ENCODE data around the gene TMEM80.
"Not testable (repeated sequence)": the region's sequence is repeated elsewhere in the genome, so short reads cannot be mapped to it uniquely, and the experiment has no call there.

TMEM80 gene

GRCh38 chr11:679271-680207 lies 16.1 kb upstream of the TMEM80 start:
- FAIRE-seq: no peak

DNA sequence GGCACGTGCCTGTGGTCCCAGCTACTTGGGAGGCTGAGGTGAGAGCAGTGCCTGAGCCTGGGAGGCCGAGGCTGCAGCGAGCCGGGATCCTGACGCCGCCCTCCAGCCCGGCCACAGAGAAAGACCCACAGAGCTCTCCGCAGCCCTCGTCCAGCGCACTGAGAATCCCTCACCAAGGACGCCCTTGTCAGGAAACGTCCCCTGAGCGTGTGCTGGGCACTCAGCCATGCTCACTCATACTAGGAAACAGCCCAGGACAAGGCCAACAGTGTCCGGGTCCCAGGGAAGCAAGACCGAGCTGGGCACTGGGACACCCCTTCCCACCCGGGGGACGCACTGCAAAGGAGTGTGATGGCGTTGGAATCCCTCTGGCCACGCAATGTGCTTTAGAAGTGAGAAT lies 15.1 kb upstream of the TMEM80 start:
- FAIRE-seq (no peak), DNase-seq (ENCODE audit: insufficient read length, low spot score) (no peak)

More at GRCh38 chr11:679271-680207, 16.1 kb upstream of the TMEM80 start:
- DNase-seq (ENCODE audit: insufficient read length, low spot score): no peak

DNA sequence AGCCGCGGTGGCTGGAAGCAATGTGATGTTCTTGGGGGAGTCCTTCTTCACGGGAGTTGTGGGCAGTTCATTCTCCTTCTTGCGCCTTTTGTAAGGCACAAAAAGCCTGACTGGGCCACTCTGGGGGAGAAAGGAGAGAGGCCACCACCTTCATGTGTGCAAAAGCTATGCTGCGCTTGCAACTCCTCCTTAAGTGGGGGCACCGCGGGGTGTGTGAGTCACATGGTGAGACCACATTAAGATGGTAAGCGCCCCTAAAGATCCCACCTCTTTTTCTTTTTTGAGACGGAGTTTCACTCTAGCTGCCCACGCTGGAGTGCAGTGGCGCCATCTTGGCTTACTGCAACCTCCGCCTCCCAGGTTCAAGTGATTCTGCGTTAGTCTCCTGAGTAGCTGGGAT lies 14.6 kb upstream of the TMEM80 start:
- DNase-seq (ENCODE audit: insufficient read length, low spot score) (no peak), FAIRE-seq (no peak)

- DNase-seq (ENCODE audit: insufficient read length, low spot score) (no peak), FAIRE-seq (no peak)
Observed at GRCh38 chr11:686451-687243, 9.0 kb upstream of the TMEM80 start.

DNA sequence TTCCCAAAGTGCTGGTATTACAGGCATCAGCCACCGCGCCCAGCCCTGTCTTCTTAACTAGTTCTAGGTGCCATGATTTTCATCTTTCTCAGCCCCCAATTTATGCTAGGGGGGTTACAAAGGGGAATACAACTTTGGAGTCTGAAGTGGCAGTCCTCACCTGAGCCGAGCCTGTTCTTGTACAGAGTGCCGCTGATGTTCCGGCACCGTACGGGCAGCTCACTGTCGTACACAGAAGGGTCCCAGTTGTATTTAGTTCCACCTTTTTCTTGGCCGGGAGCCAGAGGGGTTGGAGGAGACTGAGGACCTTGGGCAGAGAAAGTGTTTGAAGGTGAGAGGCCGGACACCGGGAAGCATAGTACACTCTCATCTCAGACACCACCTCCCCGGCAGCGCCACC lies 7.9 kb upstream of the TMEM80 start:
- DNase-seq (ENCODE audit: insufficient read length, low spot score) (no peak), FAIRE-seq (no peak)

GRCh38 chr11:688681-689080 lies 6.9 kb upstream of the TMEM80 start:
- FAIRE-seq: no peak
- no peak for DNase-seq (ENCODE audit: insufficient read length, low spot score)

- FAIRE-seq: no peak
- no peak for DNase-seq (ENCODE audit: insufficient read length, low spot score)
Observed at GRCh38 chr11:689625-690024, 6.0 kb upstream of the TMEM80 start.

DNA sequence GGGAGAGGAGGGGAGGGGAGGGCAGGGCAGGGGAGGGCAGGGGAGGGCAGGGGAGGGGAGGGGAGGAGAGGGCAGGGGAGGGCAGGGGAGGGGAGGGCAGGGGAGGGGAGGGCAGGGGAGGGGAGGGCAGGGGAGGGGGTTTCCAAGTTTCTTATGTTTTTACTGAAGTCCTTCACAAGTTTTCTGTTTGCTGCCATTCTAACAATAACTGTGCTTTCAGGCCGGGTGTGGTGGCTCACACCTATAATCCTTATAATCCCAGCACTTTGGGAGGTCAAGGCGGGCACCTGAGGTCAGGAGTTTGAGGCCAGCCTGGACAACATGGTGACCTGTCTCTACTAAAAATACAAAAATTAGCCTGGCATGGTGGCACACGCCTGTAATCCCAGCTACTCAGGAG lies 5.4 kb upstream of the TMEM80 start:
- not testable (repeated sequence) for FAIRE-seq; DNase-seq (ENCODE audit: insufficient read length, low spot score)

- FAIRE-seq (no peak), DNase-seq (ENCODE audit: insufficient read length, low spot score) (no peak)
Observed at GRCh38 chr11:690738-691633, 4.6 kb upstream of the TMEM80 start.

GRCh38 chr11:691710-692590 lies 3.7 kb upstream of the TMEM80 start:
- FAIRE-seq (no peak), DNase-seq (ENCODE audit: insufficient read length, low spot score) (no peak)

DNA sequence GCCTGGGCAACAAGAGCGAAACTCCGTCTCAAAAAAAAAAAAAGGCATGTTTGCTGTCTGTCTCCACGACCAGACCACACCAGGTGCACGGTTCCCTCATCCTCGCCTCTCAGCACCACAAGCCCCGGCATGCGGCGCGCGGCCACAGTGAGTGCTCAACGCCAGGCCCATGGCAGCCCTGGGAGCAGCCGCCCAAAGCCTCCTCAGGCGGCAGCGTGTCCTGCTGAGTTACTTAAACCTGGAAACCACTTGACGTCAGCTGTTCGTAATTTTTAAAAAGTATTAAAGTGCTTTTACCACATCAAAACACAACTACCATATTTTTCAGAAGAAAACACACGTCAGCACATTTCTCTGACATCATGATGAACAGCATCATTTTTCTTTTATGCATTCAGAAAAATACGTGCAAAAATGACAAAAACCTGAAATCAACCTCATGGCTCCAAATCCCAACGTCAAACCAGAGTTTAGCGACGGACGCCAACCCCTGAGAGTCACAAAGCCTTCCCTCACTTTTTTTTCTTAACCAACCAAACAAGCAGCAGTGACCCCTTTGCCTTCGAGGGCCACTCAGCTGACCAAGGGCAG lies 2.7 kb upstream of the TMEM80 start:
- DNase-seq (ENCODE audit: insufficient read length, low spot score): no peak
- FAIRE-seq: no peak

DNA sequence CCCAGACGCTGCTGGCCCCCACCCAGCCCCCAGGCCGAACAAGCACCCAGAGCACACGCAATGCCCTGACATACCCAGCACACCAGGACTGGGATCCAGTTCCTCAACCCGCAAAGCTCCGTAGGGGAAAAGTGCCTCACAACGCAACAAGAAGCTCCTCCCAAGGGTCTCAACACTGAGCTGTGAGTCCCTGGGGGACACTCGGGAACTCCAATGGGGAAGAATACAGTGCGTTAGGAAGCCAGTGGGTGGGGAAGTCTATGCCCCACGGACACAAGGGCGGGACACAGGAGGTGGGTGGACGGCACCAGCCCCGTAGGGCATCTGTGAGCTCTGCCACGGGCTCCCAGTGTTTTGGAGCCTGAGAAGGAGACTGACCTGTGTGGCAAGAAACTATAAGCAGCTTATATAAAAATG lies 2.2 kb upstream of the TMEM80 start:
- FAIRE-seq: no peak
- DNase-seq (ENCODE audit: insufficient read length, low spot score): no peak

DNA sequence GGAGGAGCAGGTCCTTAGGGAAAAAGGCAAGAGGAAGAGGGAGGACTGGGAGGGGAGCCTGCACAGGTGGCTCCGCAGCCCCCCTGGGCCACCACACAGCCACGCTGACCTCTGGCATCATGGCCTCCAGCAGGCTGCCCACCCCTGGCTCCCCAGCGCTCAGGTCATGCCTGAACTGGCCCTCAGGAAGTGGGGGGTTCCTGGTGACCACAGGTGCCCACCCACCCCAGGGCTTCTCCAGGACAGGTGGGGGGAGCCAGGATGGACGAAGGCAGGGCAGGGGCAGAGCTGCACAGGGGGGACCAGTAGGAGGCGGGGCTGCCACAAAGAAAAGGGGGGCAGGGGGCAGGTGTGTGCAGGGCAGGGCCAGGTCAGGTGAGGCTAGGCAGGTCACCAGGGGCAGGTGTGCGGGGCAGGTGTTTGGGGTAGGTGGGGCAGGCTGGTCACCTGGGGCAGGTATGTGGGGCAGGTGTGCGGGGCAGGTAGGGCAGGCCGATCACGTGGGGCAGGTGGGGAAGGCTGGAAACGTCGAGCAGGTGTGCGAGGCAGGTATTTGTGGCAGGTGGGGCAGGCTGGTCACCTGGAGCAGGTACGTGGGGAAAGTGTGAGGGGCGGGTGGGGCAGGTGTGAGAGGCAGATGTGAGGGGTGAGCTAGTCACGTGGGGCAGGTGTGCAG lies 1.6 kb upstream of the TMEM80 start:
- FAIRE-seq: peak; percentile 44
- DNase-seq (ENCODE audit: insufficient read length, low spot score): no peak

DNA sequence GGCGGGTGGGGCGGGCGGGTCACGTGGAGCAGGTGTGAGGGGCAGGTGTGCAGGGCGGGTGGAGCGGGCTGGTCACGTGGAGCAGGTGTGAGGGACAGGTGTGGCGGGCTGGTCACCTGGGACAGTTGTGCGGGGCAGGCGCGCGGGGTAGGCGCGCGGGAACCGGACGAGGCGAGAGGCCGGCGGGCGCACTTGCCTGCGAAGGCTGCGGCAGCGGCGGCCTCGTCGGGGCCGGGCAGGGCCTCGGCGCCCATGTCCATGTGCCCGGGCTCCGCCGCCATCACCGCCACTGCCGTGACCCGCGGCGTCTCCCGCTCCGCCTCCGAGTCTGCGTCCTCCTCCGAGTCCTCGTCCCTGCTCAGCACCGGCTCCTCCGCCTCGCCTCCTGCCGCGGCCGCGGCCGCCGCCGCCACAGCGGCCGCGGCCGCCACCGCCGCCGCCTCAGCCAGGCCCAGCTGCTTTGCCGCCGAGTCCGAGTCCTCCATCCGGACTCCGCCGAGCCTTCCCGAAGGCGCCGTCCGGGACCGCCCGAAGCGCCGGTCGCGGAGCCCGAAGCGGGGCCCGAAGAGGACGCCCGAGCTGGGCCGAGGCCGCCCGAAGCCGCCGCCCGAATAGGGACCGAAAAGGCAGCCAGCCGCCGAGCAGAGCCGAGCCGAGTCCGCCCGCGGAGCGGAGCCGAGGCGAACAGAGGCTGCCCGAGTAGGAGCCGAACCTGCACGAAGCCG lies 891 bp upstream of the TMEM80 start, which contains the start of gene DEAF1:
Gene DEAF1 (minus strand): TSS at position 660 of the 725 bp plus-strand sequence. CDS start 175 bp downstream, at position 485.
- DNase-seq (ENCODE audit: insufficient read length, low spot score): peak; percentile 86
- peak; percentile 94 for FAIRE-seq

- DNase-seq (ENCODE audit: insufficient read length, low spot score) (no peak), FAIRE-seq (no peak)
Observed at GRCh38 chr11:695288-695537, 403 bp upstream of the TMEM80 start.

DNA sequence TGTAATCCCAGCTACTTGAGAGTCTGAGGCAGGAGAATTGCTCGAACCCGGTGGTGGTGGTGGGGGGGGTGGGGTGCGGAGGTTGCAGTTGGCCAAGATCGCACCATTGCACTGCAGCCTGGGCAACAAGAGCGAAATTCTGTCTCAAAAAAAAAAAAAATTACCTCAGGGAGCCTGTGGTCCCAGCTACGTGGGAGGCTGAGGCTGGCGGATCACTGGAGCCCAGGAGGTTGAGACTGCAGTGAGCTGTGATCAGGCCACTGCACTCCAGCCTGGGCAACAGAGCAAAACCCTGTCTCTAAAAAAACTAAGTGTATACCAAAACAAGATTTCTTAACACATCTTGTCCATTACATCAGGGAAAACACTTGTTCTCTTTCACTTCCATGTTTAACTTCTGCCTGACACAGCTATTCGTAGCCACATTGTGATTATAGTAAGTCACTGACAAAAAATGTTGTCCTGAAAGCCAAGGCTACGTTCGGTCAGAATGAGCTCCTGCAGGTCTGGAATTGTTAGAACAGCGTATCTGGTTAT lies 1.4 kb downstream of the TMEM80 start:
- no peak for FAIRE-seq
- DNase-seq (ENCODE audit: insufficient read length, low spot score): no peak

DNA sequence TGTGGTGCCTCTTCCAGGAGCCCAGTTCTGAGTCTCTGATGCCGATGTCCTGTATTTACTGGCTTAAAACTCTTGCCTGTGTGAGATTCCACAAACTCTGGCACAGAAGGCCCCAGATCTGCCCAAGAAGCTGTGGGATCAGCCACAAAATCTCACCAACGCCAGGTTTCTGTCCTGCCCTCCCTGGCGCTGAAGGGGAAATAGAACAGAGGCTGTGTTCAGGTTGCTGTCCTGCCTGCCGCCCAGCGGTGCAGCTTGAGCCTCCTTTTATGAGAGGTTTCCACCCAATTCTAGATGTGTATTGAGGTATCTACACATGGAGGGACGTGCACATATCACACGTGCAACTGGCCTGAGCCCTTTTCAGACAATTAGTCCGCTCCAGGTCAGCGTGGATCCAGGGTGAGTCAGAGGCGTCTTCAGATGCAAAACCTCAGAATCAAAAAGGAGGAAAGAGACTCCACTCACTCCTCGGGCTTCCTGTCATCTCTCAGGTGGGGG lies 2.2 kb downstream of the TMEM80 start:
- peak; percentile 28 for FAIRE-seq
- no peak for DNase-seq (ENCODE audit: insufficient read length, low spot score)

Data from HTR-8/SVneo (cell line).